SK-N-SH treated with all-trans-retinoic acid at 6 μM for 48 hours (cell line): ENCODE measurements around the gene PDE9A.

Experiments used
- ATAC-seq: fragments of 200-7000 bp; cut with Tn5 transposase; 3 replicates; pipeline ENCODE4 v1.9.1; 2020; ENCODE audit warnings: mild to moderate bottlenecking, moderate library complexity
- ARNTL ChIP-seq: fragments of 450-650 bp; formaldehyde crosslinking; IDR thresholded peaks from 2 replicates; pipeline ENCODE4 v1.5.0; 2020; ENCODE audit warnings: low read depth, mild to moderate bottlenecking, moderate library complexity, borderline replicate concordance
- BACH2 ChIP-seq: fragments of 250-450 bp; sonication (Bioruptor Pico); IDR thresholded peaks from 2 replicates; pipeline ENCODE4 v1.9.0; 2021; ENCODE audit warnings: mild to moderate bottlenecking, borderline replicate concordance
- GLIS3 ChIP-seq: fragments of 250-450 bp; sonication (Bioruptor Pico); IDR thresholded peaks from 2 replicates; pipeline ENCODE4 v1.5.0; 2020; ENCODE audit warnings: mild to moderate bottlenecking, moderate library complexity
- ISL1 ChIP-seq: fragments of 250-450 bp; sonication (Bioruptor Pico); IDR thresholded peaks from 2 replicates; pipeline ENCODE4 v2.1.2; 2022; ENCODE audit warnings: mild to moderate bottlenecking, moderate library complexity
- OSR1 ChIP-seq: fragments of 250-450 bp; sonication (Bioruptor Pico); IDR thresholded peaks from 2 replicates; pipeline ENCODE4 v1.8.0; 2022; ENCODE audit warnings: moderate library complexity, mild to moderate bottlenecking, inconsistent platforms
- PPARA ChIP-seq: fragments of 250-450 bp; sonication (Bioruptor Pico); IDR thresholded peaks from 2 replicates; pipeline ENCODE4 v1.5.0; 2020; ENCODE audit warnings: mild to moderate bottlenecking, borderline replicate concordance
- RARB ChIP-seq: fragments of 250-450 bp; sonication (Bioruptor Pico); IDR thresholded peaks from 2 replicates; pipeline ENCODE4 v1.8.0; 2021; ENCODE audit warnings: mild to moderate bottlenecking, moderate library complexity
- TCF4 ChIP-seq: fragments of 250-450 bp; sonication (Bioruptor Pico); IDR thresholded peaks from 2 replicates; pipeline ENCODE4 v1.8.0; 2021; ENCODE audit warnings: mild to moderate bottlenecking, moderate library complexity, borderline replicate concordance
- TOX ChIP-seq: fragments of 250-450 bp; sonication (Bioruptor Pico); IDR thresholded peaks from 2 replicates; pipeline ENCODE4 v1.8.0; 2021; ENCODE audit warnings: mild to moderate bottlenecking, moderate library complexity, borderline replicate concordance
- ZFP3 ChIP-seq: fragments of 250-450 bp; sonication (Bioruptor Pico); IDR thresholded peaks from 2 replicates; pipeline ENCODE4 v1.5.0; 2020; ENCODE audit warnings: mild to moderate bottlenecking, moderate library complexity
- ZFP30 ChIP-seq: fragments of 450-650 bp; formaldehyde crosslinking; IDR thresholded peaks from 2 replicates; pipeline ENCODE4 v1.5.0; 2022; ENCODE audit warnings: mild to moderate bottlenecking, moderate library complexity
- ZNF565 ChIP-seq: fragments of 450-650 bp; formaldehyde crosslinking; conservative IDR thresholded peaks from 2 replicates; pipeline ENCODE4 v1.5.0; 2020; ENCODE audit warnings: low read depth, mild to moderate bottlenecking, moderate library complexity
- ZNF70 ChIP-seq: fragments of 450-650 bp; formaldehyde crosslinking; IDR thresholded peaks from 2 replicates; pipeline ENCODE4 v1.5.0; 2020; ENCODE audit warnings: mild to moderate bottlenecking, moderate library complexity
- ZNF8 ChIP-seq: fragments of 450-650 bp; formaldehyde crosslinking; IDR thresholded peaks from 2 replicates; pipeline ENCODE4 v1.5.0; 2020; ENCODE audit warnings: mild to moderate bottlenecking, moderate library complexity
- TF ChIP-seq, protein P1 (sequence below): fragments of 250-450 bp; sonication (Bioruptor Pico); IDR thresholded peaks from 2 replicates; pipeline ENCODE4 v1.5.1; 2020; ENCODE audit warnings: low read depth, mild to moderate bottlenecking, moderate library complexity
- TF ChIP-seq, protein P2 (sequence below): fragments of 250-450 bp; sonication (Bioruptor Pico); IDR thresholded peaks from 2 replicates; pipeline ENCODE4 v1.5.0; 2020; ENCODE audit warnings: mild to moderate bottlenecking, moderate library complexity
- TF ChIP-seq, protein P3 (sequence below): fragments of 250-450 bp; sonication (Bioruptor Pico); IDR thresholded peaks from 2 replicates; pipeline ENCODE4 v1.8.0; 2021; ENCODE audit warnings: low read depth, mild to moderate bottlenecking, moderate library complexity, borderline replicate concordance
- TF ChIP-seq, protein P4 (sequence below): fragments of 250-450 bp; sonication (Bioruptor Pico); IDR thresholded peaks from 2 replicates; pipeline ENCODE4 v1.8.0; 2020; ENCODE audit warnings: mild to moderate bottlenecking, moderate library complexity, borderline replicate concordance

Gene PDE9A

DNA sequence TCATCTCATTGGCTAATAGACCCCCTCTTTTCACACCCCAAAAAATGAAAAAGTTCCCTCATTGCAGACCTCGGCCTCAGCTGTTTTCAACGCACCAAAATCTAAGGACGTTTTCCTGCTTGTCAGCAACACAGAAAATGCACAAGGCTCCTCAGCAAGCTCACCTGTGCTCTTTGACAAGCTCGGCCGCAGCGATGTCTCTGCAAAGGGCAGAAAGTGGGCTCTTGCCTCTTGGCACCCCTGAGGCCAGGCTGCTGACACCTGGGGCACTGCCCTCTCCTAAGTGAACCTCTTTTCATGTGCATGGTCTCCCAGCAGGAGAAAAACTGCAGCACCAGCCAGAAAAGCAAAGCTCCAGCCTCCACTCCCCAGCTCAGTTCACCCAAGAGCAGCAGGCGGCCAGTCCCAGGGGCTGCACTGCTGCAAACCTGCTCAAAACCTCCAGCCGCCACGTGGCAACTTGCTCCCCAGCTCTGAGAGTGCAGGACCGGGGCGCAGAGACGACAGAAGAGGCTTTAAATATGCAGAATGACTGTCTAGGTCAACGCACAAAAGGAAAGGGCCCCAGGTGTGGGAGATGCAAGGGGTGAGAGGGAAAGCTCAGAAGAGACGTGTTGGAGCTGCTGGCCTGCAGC, 101.7 kb downstream of the PDE9A start (continued):
- TF ChIP-seq TOX (CRISPR knock-in tag): no peak
- no peak for TF ChIP-seq RARB (CRISPR knock-in tag)
- no peak for TF ChIP-seq TCF4 (CRISPR knock-in tag)
- no peak for TF ChIP-seq ZFP3 (CRISPR knock-in tag)
- TF ChIP-seq BACH2: no peak
- no peak for TF ChIP-seq ZNF565 (CRISPR knock-in tag)
- no peak for TF ChIP-seq ZNF8 (CRISPR knock-in tag)

DNA sequence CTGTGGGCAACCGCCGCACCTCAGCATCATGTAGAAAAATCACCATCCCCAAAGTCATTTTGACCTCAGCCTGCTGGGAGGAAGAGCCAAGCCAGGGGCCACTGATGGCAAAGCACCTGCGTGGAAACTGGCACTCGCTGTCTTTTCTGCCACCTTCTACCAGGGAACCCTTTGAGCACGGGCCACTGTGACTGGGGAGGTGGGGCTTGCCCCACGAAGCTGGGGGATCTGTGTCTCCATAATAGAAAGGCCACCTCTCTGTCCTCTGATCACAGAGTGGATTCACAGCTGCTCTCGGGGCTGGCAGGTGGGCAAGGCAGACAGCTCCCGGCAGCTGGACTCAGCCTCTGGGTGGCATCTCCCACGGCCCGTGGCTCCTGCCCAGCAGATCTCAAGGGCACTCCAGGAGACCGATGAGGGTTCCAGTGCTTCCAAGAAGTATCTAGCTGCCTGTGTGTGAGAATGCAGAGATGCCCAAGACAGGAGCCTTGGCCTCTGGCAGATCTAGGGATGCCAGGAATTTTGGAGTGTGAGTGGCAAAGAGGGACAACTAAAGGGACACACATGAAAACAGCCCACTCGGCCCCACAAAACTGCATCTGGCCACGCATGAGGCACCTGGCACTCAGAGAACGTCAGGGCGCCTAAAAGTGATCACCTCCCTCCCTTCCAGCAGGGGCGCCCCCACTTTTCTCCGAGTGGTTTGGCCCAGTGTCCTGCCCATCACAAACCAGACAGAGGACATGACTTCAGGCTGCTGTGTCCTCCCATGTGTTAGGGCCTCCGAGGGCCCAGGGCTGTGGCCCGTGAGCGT, 102.6 kb downstream of the PDE9A start:
- TF ChIP-seq ZNF70 (CRISPR knock-in tag) (no peak), ZFP3 (CRISPR knock-in tag) (no peak), ZFP30 (no peak), ARNTL (no peak), BACH2 (no peak), ZNF565 (CRISPR knock-in tag) (no peak), ISL1 (CRISPR knock-in tag) (no peak), GLIS3 (CRISPR knock-in tag) (no peak), ZNF8 (CRISPR knock-in tag) (no peak), PPARA (CRISPR knock-in tag) (no peak)
- TF ChIP-seq, protein P1, sequence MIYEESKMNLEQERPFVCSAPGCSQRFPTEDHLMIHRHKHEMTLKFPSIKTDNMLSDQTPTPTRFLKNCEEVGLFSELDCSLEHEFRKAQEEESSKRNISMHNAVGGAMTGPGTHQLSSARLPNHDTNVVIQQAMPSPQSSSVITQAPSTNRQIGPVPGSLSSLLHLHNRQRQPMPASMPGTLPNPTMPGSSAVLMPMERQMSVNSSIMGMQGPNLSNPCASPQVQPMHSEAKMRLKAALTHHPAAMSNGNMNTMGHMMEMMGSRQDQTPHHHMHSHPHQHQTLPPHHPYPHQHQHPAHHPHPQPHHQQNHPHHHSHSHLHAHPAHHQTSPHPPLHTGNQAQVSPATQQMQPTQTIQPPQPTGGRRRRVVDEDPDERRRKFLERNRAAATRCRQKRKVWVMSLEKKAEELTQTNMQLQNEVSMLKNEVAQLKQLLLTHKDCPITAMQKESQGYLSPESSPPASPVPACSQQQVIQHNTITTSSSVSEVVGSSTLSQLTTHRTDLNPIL (CRISPR knock-in tag): no peak
- TF ChIP-seq, protein P2, sequence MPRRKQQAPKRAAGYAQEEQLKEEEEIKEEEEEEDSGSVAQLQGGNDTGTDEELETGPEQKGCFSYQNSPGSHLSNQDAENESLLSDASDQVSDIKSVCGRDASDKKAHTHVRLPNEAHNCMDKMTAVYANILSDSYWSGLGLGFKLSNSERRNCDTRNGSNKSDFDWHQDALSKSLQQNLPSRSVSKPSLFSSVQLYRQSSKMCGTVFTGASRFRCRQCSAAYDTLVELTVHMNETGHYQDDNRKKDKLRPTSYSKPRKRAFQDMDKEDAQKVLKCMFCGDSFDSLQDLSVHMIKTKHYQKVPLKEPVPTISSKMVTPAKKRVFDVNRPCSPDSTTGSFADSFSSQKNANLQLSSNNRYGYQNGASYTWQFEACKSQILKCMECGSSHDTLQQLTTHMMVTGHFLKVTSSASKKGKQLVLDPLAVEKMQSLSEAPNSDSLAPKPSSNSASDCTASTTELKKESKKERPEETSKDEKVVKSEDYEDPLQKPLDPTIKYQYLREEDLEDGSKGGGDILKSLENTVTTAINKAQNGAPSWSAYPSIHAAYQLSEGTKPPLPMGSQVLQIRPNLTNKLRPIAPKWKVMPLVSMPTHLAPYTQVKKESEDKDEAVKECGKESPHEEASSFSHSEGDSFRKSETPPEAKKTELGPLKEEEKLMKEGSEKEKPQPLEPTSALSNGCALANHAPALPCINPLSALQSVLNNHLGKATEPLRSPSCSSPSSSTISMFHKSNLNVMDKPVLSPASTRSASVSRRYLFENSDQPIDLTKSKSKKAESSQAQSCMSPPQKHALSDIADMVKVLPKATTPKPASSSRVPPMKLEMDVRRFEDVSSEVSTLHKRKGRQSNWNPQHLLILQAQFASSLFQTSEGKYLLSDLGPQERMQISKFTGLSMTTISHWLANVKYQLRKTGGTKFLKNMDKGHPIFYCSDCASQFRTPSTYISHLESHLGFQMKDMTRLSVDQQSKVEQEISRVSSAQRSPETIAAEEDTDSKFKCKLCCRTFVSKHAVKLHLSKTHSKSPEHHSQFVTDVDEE: no peak
- ATAC-seq: no peak

DNA sequence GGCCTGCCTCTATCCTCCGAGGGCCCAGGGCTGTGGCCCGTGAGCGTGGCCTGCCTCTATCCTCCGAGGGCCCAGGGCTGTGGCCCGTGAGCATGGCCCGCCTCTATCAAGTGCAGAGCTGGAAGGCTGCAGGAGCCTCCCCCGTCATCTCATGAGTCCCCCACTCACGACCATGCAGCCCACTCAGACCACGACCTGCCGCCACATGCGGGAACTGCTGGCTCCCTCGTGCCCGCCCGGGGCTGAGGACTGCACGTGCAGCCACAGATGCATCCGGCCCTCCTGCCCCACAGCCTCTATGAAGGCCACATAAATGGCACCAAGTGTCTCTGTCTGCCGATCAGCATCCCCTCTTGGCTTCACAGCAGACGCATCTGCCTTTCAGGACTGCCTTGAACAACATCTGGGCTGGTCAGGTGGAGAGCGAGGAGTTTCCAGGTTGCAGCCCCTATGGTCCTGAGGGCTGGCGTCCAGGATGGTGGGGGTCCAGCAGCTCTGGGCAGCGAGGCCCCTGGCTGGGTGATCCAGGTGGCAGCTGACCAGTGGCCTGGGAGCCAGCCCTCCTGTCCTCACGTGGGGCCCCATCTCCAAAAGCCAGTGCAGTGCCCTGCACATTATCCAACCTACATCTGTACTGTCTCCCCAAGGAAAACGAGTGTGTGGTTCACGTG, 103.3 kb downstream of the PDE9A start:
- TF ChIP-seq PPARA (CRISPR knock-in tag) (no peak), BACH2 (no peak), OSR1 (CRISPR knock-in tag) (no peak), ZNF8 (CRISPR knock-in tag) (no peak), ZFP30 (no peak), ZNF70 (CRISPR knock-in tag) (no peak)
- TF ChIP-seq, protein P3, sequence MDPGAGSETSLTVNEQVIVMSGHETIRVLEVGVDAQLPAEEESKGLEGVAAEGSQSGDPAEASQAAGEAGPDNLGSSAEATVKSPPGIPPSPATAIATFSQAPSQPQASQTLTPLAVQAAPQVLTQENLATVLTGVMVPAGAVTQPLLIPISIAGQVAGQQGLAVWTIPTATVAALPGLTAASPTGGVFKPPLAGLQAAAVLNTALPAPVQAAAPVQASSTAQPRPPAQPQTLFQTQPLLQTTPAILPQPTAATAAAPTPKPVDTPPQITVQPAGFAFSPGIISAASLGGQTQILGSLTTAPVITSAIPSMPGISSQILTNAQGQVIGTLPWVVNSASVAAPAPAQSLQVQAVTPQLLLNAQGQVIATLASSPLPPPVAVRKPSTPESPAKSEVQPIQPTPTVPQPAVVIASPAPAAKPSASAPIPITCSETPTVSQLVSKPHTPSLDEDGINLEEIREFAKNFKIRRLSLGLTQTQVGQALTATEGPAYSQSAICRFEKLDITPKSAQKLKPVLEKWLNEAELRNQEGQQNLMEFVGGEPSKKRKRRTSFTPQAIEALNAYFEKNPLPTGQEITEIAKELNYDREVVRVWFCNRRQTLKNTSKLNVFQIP: no peak
- TF ChIP-seq, protein P2: no peak
- TF ChIP-seq, protein P4, sequence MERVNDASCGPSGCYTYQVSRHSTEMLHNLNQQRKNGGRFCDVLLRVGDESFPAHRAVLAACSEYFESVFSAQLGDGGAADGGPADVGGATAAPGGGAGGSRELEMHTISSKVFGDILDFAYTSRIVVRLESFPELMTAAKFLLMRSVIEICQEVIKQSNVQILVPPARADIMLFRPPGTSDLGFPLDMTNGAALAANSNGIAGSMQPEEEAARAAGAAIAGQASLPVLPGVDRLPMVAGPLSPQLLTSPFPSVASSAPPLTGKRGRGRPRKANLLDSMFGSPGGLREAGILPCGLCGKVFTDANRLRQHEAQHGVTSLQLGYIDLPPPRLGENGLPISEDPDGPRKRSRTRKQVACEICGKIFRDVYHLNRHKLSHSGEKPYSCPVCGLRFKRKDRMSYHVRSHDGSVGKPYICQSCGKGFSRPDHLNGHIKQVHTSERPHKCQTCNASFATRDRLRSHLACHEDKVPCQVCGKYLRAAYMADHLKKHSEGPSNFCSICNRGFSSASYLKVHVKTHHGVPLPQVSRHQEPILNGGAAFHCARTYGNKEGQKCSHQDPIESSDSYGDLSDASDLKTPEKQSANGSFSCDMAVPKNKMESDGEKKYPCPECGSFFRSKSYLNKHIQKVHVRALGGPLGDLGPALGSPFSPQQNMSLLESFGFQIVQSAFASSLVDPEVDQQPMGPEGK: no peak
- TF ChIP-seq, all 23 proteins: peak for 0
- ATAC-seq: no peak
